OCI-LY7 (cell line): ENCODE results near the gene TEX13A. TPM values are rescaled to one million over a fixed set of nuclear protein-coding genes. Genes with fewer than 3 reads are reported as not detected.
A peak's percentile ranks its signal among the peaks of the same experiment; 100 is the strongest.

Experiments used
- Bru-seq: library from RNA; stranded (reverse); fragments of 400-500 nt; gene quantifications from one replicate; lab custom pipeline; 2021; lab: Mats Ljungman, UMichigan
- BruChase-seq, 2 experiments: library from RNA; stranded (reverse); fragments of 400-500 nt; gene quantifications; one replicate each; lab custom pipeline; 2021; lab: Mats Ljungman, UMichigan
- BruUV-seq: library from RNA; stranded (reverse); fragments of 400-500 nt; replicated peaks from 2 replicates; lab custom pipeline; 2021; lab: Mats Ljungman, UMichigan
- CTCF ChIA-PET: fragments of 300-600 bp; sonication (Branson Sonifier 250); formaldehyde crosslinking; loops from one replicate; lab custom pipeline; 2022; ENCODE audit warnings: antibody characterized with exemption; ENCODE audit not compliant: unreplicated experiment; lab: Charles Lee
- POLR2A ChIA-PET: fragments of 300-600 bp; sonication (Branson Sonifier 250); formaldehyde crosslinking; loops from one replicate; lab custom pipeline; 2022; ENCODE audit warnings: antibody characterized with exemption; lab: Charles Lee
- DNase-seq: peaks from one replicate; pipeline ENCODE4 v3.0.0-alpha.2; 2015; ENCODE audit warnings: low spot score
- H2AFZ ChIP-seq: fragments of 200-600 bp; sonication (generic), shearing (Covaris generic); 2 replicates; pipeline ENCODE4 v1.6.1; 2014; ENCODE audit warnings: mild to moderate bottlenecking, antibody characterized with exemption, low read length, moderate library complexity
- H3K27ac ChIP-seq: fragments of 200-600 bp; sonication (generic); 2 replicates; pipeline ENCODE4 v1.5.1; 2014; ENCODE audit warnings: mixed run types, low read depth, mild to moderate bottlenecking, moderate library complexity, low read length, inconsistent platforms; ENCODE audit not compliant: poor library complexity, severe bottlenecking
- H3K36me3 ChIP-seq: fragments of 200-600 bp; sonication (generic); 2 replicates; pipeline ENCODE4 v1.6.1; 2014; ENCODE audit warnings: mild to moderate bottlenecking, antibody characterized with exemption, low read length, moderate library complexity, mixed read lengths; ENCODE audit not compliant: insufficient read depth
- H3K4me1 ChIP-seq: fragments of 200-600 bp; sonication (generic); 2 replicates; pipeline ENCODE4 v1.5.1; 2014; ENCODE audit warnings: mild to moderate bottlenecking, low read length; ENCODE audit not compliant: insufficient read depth, poor library complexity, severe bottlenecking
- H3K4me2 ChIP-seq: fragments of 200-600 bp; sonication (generic); 2 replicates; pipeline ENCODE4 v1.6.1; 2014; ENCODE audit warnings: mild to moderate bottlenecking, low read length
- H3K4me3 ChIP-seq: fragments of 200-600 bp; sonication (generic); 2 replicates; pipeline ENCODE4 v1.5.1; 2014; ENCODE audit warnings: mild to moderate bottlenecking, low read depth, low read length; ENCODE audit not compliant: poor library complexity, severe bottlenecking
- H3K79me2 ChIP-seq: fragments of 200-600 bp; sonication (generic); 2 replicates; pipeline ENCODE4 v1.6.1; 2016; ENCODE audit warnings: low read depth, mild to moderate bottlenecking, low read length, moderate library complexity, mixed read lengths; ENCODE audit not compliant: insufficient read depth
- H3K9me2 ChIP-seq: fragments of 200-600 bp; sonication (generic); 2 replicates; pipeline ENCODE4 v1.6.1; 2016; ENCODE audit warnings: mild to moderate bottlenecking, low read length, mixed read lengths; ENCODE audit not compliant: insufficient read depth
- H3K9me3 ChIP-seq: fragments of 200-600 bp; sonication (generic); 2 replicates; pipeline ENCODE4 v1.6.1; 2014; ENCODE audit warnings: mild to moderate bottlenecking, mixed run types, low read length, mixed read lengths
- H4K20me1 ChIP-seq: fragments of 200-600 bp; sonication (generic); 2 replicates; pipeline ENCODE4 v1.6.1; 2014; ENCODE audit warnings: mild to moderate bottlenecking, antibody characterized with exemption, low read length, moderate library complexity, mixed read lengths; ENCODE audit not compliant: insufficient read depth
- CTCF ChIP-seq: fragments of 200-600 bp; sonication (generic); conservative IDR thresholded peaks from 2 replicates; pipeline ENCODE4 v1.5.1; 2014; ENCODE audit warnings: mild to moderate bottlenecking, antibody characterized with exemption, low read length, moderate library complexity, mixed read lengths
- EZH2phosphoT487 ChIP-seq: fragments of 200-600 bp; sonication (generic); IDR thresholded peaks from 2 replicates; pipeline ENCODE4 v1.6.1; 2018; ENCODE audit warnings: low read depth, borderline replicate concordance, mild to moderate bottlenecking, mixed run types, antibody characterized with exemption, low read length, moderate library complexity, mixed read lengths
- intact Hi-C: fragments of 100-400 bp; cut with micrococcal nuclease; formaldehyde crosslinking; loops from one replicate; pipeline ENCODE4 v1.10.0; 2022; ENCODE audit not compliant: unreplicated experiment
- long read RNA-seq: library from polyadenylated mRNA; stranded (forward); transcript quantifications from one replicate; pipeline ENCODE4 v2.0.0, GENCODE V29; 2022
- total RNA-seq, 2 experiments: library from RNA; depleted of rRNA in 1 of 2; stranded (reverse); fragments of >200 nt in 1 of 2; shearing (Covaris generic) in 1 of 2; gene quantifications; 2 replicates each; pipeline ENCODE4 v1.2.3, GENCODE V29; 2014 to 2022

Gene TEX13A
- total RNA-seq (2014; rRNA removed; shearing (Covaris generic)) (not detected in 2 replicates), total RNA-seq (2022) (not detected in 2 replicates), Bru-seq, nascent RNA (not detected), BruChase-seq, experiment 1, labeled RNA remaining after a 6-hour chase (not detected), BruChase-seq, experiment 2, labeled RNA remaining after a 2-hour chase (not detected)
- long read RNA-seq, result 0 reads

GRCh38 chrX:105220636-105221035 lies at the start of gene TEX13A:
Gene TEX13A (minus strand): TSS chrX:105220694. CDS start chrX:105220397, 297 bp downstream.
- no TSS peak for BruUV-seq
- H3K4me2 ChIP-seq, result no peak within 1 kb of the TSS
- no peaks in the 10 kb centered on the region for H3K9me2 ChIP-seq
- ChIA-PET CTCF (no interaction called here), POLR2A (no interaction called here)
- intact Hi-C loops, result no loop called here
- TF ChIP-seq CTCF (0 out of 2 replicates have a peak, but pooled peaks have one; percentile 12), EZH2phosphoT487 (no peak)
- no peak within 1 kb of the TSS for H2AFZ ChIP-seq
- no peaks in the 10 kb centered on the region for H3K9me3 ChIP-seq
- no peaks in the 10 kb centered on the region for H3K36me3 ChIP-seq
- no peaks in the 10 kb centered on the region for H3K4me1 ChIP-seq
- no peak within 1 kb of the TSS for H3K4me3 ChIP-seq
- no peaks in the 10 kb centered on the region for H3K79me2 ChIP-seq
- H4K20me1 ChIP-seq, result no peaks in the 10 kb centered on the region
- DNase-seq, result no peak
- H3K27ac ChIP-seq, result no peak within 1 kb of the TSS

- H3K4me1 ChIP-seq, result no peaks in the 10 kb centered on the region
- CTCF ChIA-PET, result no interaction called here
- no peak overlapping the region for H3K27ac ChIP-seq
Measured at GRCh38 chrX:105269386-105269785, 48.9 kb upstream of the TEX13A start.

More at GRCh38 chrX:105269386-105269785, 48.9 kb upstream of the TEX13A start:
- Histone ChIP-seq H3K4me3 (no peak overlapping the region), H3K79me2 (no peaks in the 10 kb centered on the region), H3K9me3 (no peaks in the 10 kb centered on the region), H3K4me2 (no peak overlapping the region), H3K9me2 (no peaks in the 10 kb centered on the region), H4K20me1 (no peaks in the 10 kb centered on the region), H2AFZ (no peak overlapping the region), H3K36me3 (no peaks in the 10 kb centered on the region)
- intact Hi-C loops, result no loop called here
- TF ChIP-seq EZH2phosphoT487 (no peak), CTCF (no peak)
- POLR2A ChIA-PET, result no interaction called here
- no TSS peak for BruUV-seq
- DNase-seq, result no peak
